PC-3 (cell line): ENCODE results near the gene SLC8A3. TPM values are rescaled to one million over a fixed set of nuclear protein-coding genes. Genes with fewer than 3 reads are reported as not detected.

Experiments used
- ATAC-seq: fragments of 200-7000 bp; cut with Tn5 transposase; 2 replicates; pipeline ENCODE4 v1.9.1; 2020; ENCODE audit warnings: mild to moderate bottlenecking, moderate library complexity
- BruUV-seq: library from RNA; stranded (reverse); fragments of 400-500 nt; replicated peaks from 2 replicates; lab custom pipeline; 2021; lab: Mats Ljungman, UMichigan
- CTCF ChIA-PET: fragments of 300-600 bp; sonication (Branson Sonifier 250); formaldehyde crosslinking; loops from one replicate; lab custom pipeline; 2022; ENCODE audit warnings: antibody characterized with exemption; lab: Charles Lee
- POLR2A ChIA-PET: fragments of 300-600 bp; sonication (Branson Sonifier 250); formaldehyde crosslinking; loops from one replicate; lab custom pipeline; 2022; ENCODE audit warnings: antibody characterized with exemption; ENCODE audit not compliant: unreplicated experiment; lab: Charles Lee
- DNase-seq: peaks from one replicate; pipeline ENCODE4 v3.0.0-alpha.2; 2015
- H2AFZ ChIP-seq: fragments of 300-600 bp; sonication (generic); 2 replicates; pipeline ENCODE4 v1.6.0; 2016; ENCODE audit warnings: antibody characterized with exemption, low read length
- H3F3A ChIP-seq: fragments of 300-600 bp; sonication (generic); one replicate; pipeline ENCODE4 v1.6.0; 2017; ENCODE audit warnings: antibody characterized with exemption, low read length, control low read depth, mild to moderate bottlenecking; ENCODE audit not compliant: unreplicated experiment
- H3K27ac ChIP-seq: fragments of 300-600 bp; sonication (generic); 2 replicates; pipeline ENCODE4 v1.5.1; 2016; ENCODE audit warnings: mild to moderate bottlenecking, low read length
- H3K27me3 ChIP-seq: fragments of 300-600 bp; sonication (generic); 2 replicates; pipeline ENCODE4 v1.6.1; 2016; ENCODE audit warnings: low read length, mixed read lengths
- H3K36me3 ChIP-seq: fragments of 300-600 bp; sonication (generic); 2 replicates; pipeline ENCODE4 v1.6.1; 2016; ENCODE audit warnings: low read depth, mixed run types, low read length, mixed read lengths
- H3K4me1 ChIP-seq: fragments of 300-600 bp; sonication (generic); 2 replicates; pipeline ENCODE4 v1.5.1; 2016; ENCODE audit warnings: low read length; ENCODE audit not compliant: insufficient read depth
- H3K4me2 ChIP-seq: fragments of 300-600 bp; sonication (generic); 2 replicates; pipeline ENCODE4 v1.6.0; 2016; ENCODE audit warnings: low read length
- H3K4me3 ChIP-seq: fragments of 300-600 bp; sonication (generic); 2 replicates; pipeline ENCODE4 v1.5.1; 2016; ENCODE audit warnings: mild to moderate bottlenecking, low read length, mixed read lengths
- H3K79me2 ChIP-seq: fragments of 300-600 bp; sonication (generic); 2 replicates; pipeline ENCODE4 v1.6.1; 2017; ENCODE audit warnings: low read length, mixed read lengths
- H3K9ac ChIP-seq: fragments of 300-600 bp; sonication (generic); 2 replicates; pipeline ENCODE4 v1.6.0; 2016; ENCODE audit warnings: mild to moderate bottlenecking, low read length
- H3K9me2 ChIP-seq: fragments of 300-600 bp; sonication (generic); replicated peaks from 2 replicates; pipeline ENCODE4 v1.6.1; 2016; ENCODE audit warnings: mixed run types, low read length, mixed read lengths
- H3K9me3 ChIP-seq: fragments of 300-600 bp; sonication (generic); 2 replicates; pipeline ENCODE4 v1.6.1; 2016; ENCODE audit warnings: low read length, mixed read lengths
- H4K20me1 ChIP-seq: fragments of 300-600 bp; sonication (generic); 2 replicates; pipeline ENCODE4 v1.6.1; 2016; ENCODE audit warnings: low read length, mixed read lengths
- CTCF ChIP-seq: fragments of 300-600 bp; sonication (generic); conservative IDR thresholded peaks from 2 replicates; pipeline ENCODE4 v1.5.1; 2017; ENCODE audit warnings: antibody characterized with exemption, low read depth, mild to moderate bottlenecking, low read length
- EZH2 ChIP-seq: fragments of 300-600 bp; sonication (generic); IDR thresholded peaks from one replicate; pipeline ENCODE4 v1.6.1; 2017; ENCODE audit warnings: antibody characterized with exemption, mild to moderate bottlenecking, low read length; ENCODE audit not compliant: unreplicated experiment
- EZH2phosphoT487 ChIP-seq: fragments of 300-600 bp; sonication (generic); IDR thresholded peaks from 2 replicates; pipeline ENCODE4 v1.6.1; 2018; ENCODE audit warnings: mild to moderate bottlenecking, antibody characterized with exemption, low read length, borderline replicate concordance
- intact Hi-C: fragments of 100-400 bp; cut with micrococcal nuclease; formaldehyde crosslinking; loops from 2 replicates; pipeline ENCODE4 v1.9.0; 2023
- total RNA-seq: library from RNA; depleted of rRNA; stranded (reverse); fragments of >200 nt; gene quantifications from 2 replicates; pipeline ENCODE4 v1.2.3, GENCODE V29; 2014

SLC8A3 gene
- total RNA-seq, 1 experiment from 2014 or later = not detected

- POLR2A ChIA-PET = no interaction called here
Measured at GRCh38 chr14:70181276-70181675, 7.5 kb downstream of the SLC8A3 start.

GRCh38 chr14:70180718-70181117 is 8.0 kb downstream of the SLC8A3 start:
- Histone ChIP-seq H3K27me3 (peaks cover 82% of the 10 kb centered on the region), H3K9ac (no peak overlapping the region), H3K27ac (no peak overlapping the region), H3K4me2 (no peak overlapping the region), H2AFZ (no peak overlapping the region), H3K4me1 (no peaks in the 10 kb centered on the region), H3F3A (no peaks in the 10 kb centered on the region), H3K36me3 (no peaks in the 10 kb centered on the region), H3K9me3 (no peaks in the 10 kb centered on the region), H3K9me2 (no peaks in the 10 kb centered on the region), H3K79me2 (no peaks in the 10 kb centered on the region), H3K4me3 (no peak overlapping the region), H4K20me1 (no peaks in the 10 kb centered on the region)
- DNase-seq = no peak
- TF ChIP-seq EZH2 = no peak
- TF ChIP-seq CTCF = no peak
- no peak for TF ChIP-seq EZH2phosphoT487
- ChIA-PET CTCF (no interaction called here), POLR2A (no interaction called here)
- BruUV-seq = no TSS peak
- intact Hi-C loops = no loop called here
- ATAC-seq = no peak

More at GRCh38 chr14:70181276-70181675, 7.5 kb downstream of the SLC8A3 start:
- no peak for DNase-seq
- no peak for ATAC-seq
- H4K20me1 ChIP-seq = no peaks in the 10 kb centered on the region
- BruUV-seq = no TSS peak
- no peak overlapping the region for H2AFZ ChIP-seq
- CTCF ChIA-PET = no interaction called here
- no peak for TF ChIP-seq EZH2phosphoT487
- H3K36me3 ChIP-seq = no peaks in the 10 kb centered on the region
- peaks cover 83% of the 10 kb centered on the region for H3K27me3 ChIP-seq
- H3F3A ChIP-seq = no peaks in the 10 kb centered on the region
- no peaks in the 10 kb centered on the region for H3K9me3 ChIP-seq
- H3K79me2 ChIP-seq = no peaks in the 10 kb centered on the region
- no peak overlapping the region for H3K4me3 ChIP-seq
- no peak overlapping the region for H3K9ac ChIP-seq
- no peak overlapping the region for H3K4me2 ChIP-seq
- intact Hi-C loops = no loop called here
- no peaks in the 10 kb centered on the region for H3K9me2 ChIP-seq
- H3K27ac ChIP-seq = no peak overlapping the region
- H3K4me1 ChIP-seq = no peaks in the 10 kb centered on the region

DNA sequence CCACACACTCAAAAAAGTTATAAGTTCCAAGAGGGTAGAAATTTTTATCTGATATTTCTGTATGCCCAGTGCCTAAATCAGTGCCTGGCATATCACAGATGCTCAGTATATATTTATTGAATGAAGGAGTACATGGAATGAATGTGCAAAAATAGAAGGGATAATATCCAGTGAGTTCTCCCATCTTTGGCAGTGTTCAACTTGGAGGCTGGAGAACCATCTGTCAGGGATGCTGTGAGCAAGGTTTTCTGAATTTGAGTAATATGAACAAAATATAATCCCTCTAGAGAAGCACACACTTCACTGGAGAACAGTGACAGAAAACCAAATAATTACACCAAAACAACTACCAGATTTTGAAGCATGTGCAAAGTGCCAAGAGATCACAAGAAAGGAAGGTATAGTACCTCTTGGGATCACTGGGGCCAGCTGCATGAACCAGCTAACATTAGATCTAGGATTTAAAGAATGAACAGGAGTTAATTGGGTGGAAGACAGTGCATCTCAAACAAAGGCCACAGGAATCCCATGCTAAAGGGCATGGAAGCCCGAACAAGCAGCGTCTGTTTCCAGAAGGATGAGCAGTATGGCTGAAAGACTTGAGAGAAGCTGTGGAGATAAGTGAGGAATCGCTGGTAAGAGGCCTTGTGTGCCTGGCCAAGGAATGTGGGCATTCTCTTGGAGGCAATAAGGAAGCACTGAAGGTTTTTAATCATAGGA is 11.5 kb downstream of the SLC8A3 start:
- H3K9me2 ChIP-seq = no peaks in the 10 kb centered on the region
- CTCF ChIA-PET = no interaction called here
- TF ChIP-seq EZH2 (no peak), EZH2phosphoT487 (no peak), CTCF (no peak)
- H3K9ac ChIP-seq = no peak overlapping the region
- no peaks in the 10 kb centered on the region for H4K20me1 ChIP-seq
- no peak overlapping the region for H2AFZ ChIP-seq
- ATAC-seq = no peak
- POLR2A ChIA-PET = no interaction called here
- H3K4me2 ChIP-seq = no peak overlapping the region
- H3F3A ChIP-seq = no peaks in the 10 kb centered on the region
- H3K36me3 ChIP-seq = no peaks in the 10 kb centered on the region
- H3K27me3 ChIP-seq = peaks cover 91% of the 10 kb centered on the region
- no peaks in the 10 kb centered on the region for H3K4me1 ChIP-seq
- no peak overlapping the region for H3K4me3 ChIP-seq
- no peak overlapping the region for H3K27ac ChIP-seq
- no peak for DNase-seq
- no peaks in the 10 kb centered on the region for H3K79me2 ChIP-seq
- BruUV-seq = no TSS peak
- intact Hi-C loops = no loop called here
- no peaks in the 10 kb centered on the region for H3K9me3 ChIP-seq
